BLaER1 (cell line): ENCODE measurements around the gene GALNT10.

Experiments used
- H3K27ac ChIP-seq: shearing (Covaris generic); formaldehyde crosslinking; 2 replicates; pipeline ENCODE4 v1.8.1; 2022
- H3K27me3 ChIP-seq: shearing (Covaris generic); formaldehyde crosslinking; 2 replicates; pipeline ENCODE4 v1.8.1; 2022
- H3K36me3 ChIP-seq: shearing (Covaris generic); formaldehyde crosslinking; 2 replicates; pipeline ENCODE4 v1.8.1; 2022
- H3K4me1 ChIP-seq: shearing (Covaris generic); formaldehyde crosslinking; 2 replicates; pipeline ENCODE4 v1.8.1; 2022
- H3K4me2 ChIP-seq: shearing (Covaris generic); formaldehyde crosslinking; 2 replicates; pipeline ENCODE4 v1.8.1; 2022
- H3K4me3 ChIP-seq: shearing (Covaris generic); formaldehyde crosslinking; 2 replicates; pipeline ENCODE4 v1.8.1; 2022
- H3K9ac ChIP-seq: shearing (Covaris generic); formaldehyde crosslinking; 2 replicates; pipeline ENCODE4 v1.8.1; 2022
- H3K9me3 ChIP-seq: shearing (Covaris generic); formaldehyde crosslinking; 2 replicates; pipeline ENCODE4 v1.8.1; 2022
- H4K20me1 ChIP-seq: shearing (Covaris generic); formaldehyde crosslinking; 2 replicates; pipeline ENCODE4 v1.8.1; 2022
- Cebpa-rat ChIP-seq: shearing (Covaris generic); IDR thresholded peaks from 2 replicates; pipeline ENCODE4 v1.8.1; 2022

GALNT10 gene

GRCh38 chr5:154223320-154223719 lies 32.8 kb downstream of the GALNT10 start:
- Histone ChIP-seq H3K27ac (no peak overlapping the region), H3K9me3 (peaks cover 28% of the 10 kb centered on the region), H3K9ac (no peak overlapping the region), H3K4me1 (peaks cover 15% of the 10 kb centered on the region), H3K4me2 (no peak overlapping the region), H4K20me1 (no peaks in the 10 kb centered on the region), H3K4me3 (no peak overlapping the region), H3K27me3 (no peaks in the 10 kb centered on the region), H3K36me3 (peaks cover 13% of the 10 kb centered on the region; the same call in 1 of the 2 replicates)
- TF ChIP-seq Cebpa-rat, result no peak

DNA sequence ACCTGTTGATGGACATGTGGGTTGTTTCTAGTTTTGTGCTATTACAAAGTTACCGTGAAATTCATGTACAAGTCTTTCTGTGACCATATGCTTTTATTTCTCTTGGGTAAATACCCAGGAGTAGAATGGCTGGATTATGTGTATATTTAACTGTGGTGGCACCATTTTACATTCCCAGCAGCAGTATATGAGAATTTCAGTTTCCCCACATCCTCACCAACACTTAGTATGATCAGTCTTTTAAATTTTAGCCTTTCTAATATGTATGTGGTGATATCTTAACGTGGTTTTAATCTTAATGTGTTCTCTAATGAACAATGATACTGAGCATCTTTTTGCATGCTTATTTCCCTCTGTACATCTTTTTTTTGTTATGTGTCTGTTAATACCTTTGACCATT lies 36.6 kb downstream of the GALNT10 start:
- Histone ChIP-seq H3K36me3 (peaks cover 9% of the 10 kb centered on the region; the same call in 1 of the 2 replicates), H3K4me3 (no peak overlapping the region), H3K27ac (no peak overlapping the region), H4K20me1 (no peaks in the 10 kb centered on the region), H3K27me3 (no peaks in the 10 kb centered on the region), H3K4me1 (no peaks in the 10 kb centered on the region), H3K9ac (no peak overlapping the region), H3K4me2 (no peak overlapping the region), H3K9me3 (peaks cover 31% of the 10 kb centered on the region)
- TF ChIP-seq Cebpa-rat, result no peak

- Histone ChIP-seq H3K4me2 (no peak overlapping the region), H3K27me3 (no peaks in the 10 kb centered on the region)
- TF ChIP-seq Cebpa-rat, result no peak
Observed at GRCh38 chr5:154228696-154229095, 38.2 kb downstream of the GALNT10 start.

DNA sequence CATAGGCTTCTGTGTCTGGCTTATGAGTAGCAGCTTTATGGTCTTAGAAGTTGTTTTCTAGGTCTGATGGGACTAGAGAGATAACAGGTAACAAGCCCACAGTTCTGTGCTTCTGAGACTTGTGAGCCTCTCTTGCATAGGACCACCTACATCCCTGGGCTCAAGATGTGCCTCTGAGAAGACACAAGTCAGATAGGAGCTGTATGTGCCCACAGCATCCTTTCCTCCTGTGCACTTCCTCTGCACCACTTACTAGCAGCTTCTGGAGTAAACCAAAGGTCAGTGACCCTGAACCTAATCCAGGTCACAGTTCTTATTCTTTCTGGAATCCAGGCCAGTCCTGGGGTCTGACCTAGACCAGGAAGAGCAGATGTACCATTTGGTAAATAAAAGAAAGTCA lies 40.0 kb downstream of the GALNT10 start:
- no peak for TF ChIP-seq Cebpa-rat
- Histone ChIP-seq H3K4me3 (no peak overlapping the region), H3K4me2 (no peak overlapping the region), H3K9me3 (peaks cover 22% of the 10 kb centered on the region), H3K36me3 (peaks cover 9% of the 10 kb centered on the region; the same call in 1 of the 2 replicates), H3K27me3 (no peaks in the 10 kb centered on the region), H3K27ac (no peak overlapping the region), H3K9ac (no peak overlapping the region), H4K20me1 (no peaks in the 10 kb centered on the region), H3K4me1 (no peaks in the 10 kb centered on the region)

More at GRCh38 chr5:154228696-154229095, 38.2 kb downstream of the GALNT10 start:
- Histone ChIP-seq H3K9ac (no peak overlapping the region), H3K9me3 (peaks cover 31% of the 10 kb centered on the region), H3K4me3 (no peak overlapping the region), H3K27ac (no peak overlapping the region), H4K20me1 (no peaks in the 10 kb centered on the region), H3K4me1 (no peaks in the 10 kb centered on the region), H3K36me3 (peaks cover 9% of the 10 kb centered on the region; the same call in 1 of the 2 replicates)

- H3K27ac ChIP-seq, result no peak overlapping the region
- no peaks in the 10 kb centered on the region for H3K9me3 ChIP-seq
- no peak overlapping the region for H3K9ac ChIP-seq
- peaks cover 18% of the 10 kb centered on the region for H3K4me1 ChIP-seq
- no peak overlapping the region for H3K4me2 ChIP-seq
- H3K36me3 ChIP-seq, result no peaks in the 10 kb centered on the region
- H3K4me3 ChIP-seq, result no peak overlapping the region
- no peaks in the 10 kb centered on the region for H4K20me1 ChIP-seq
- H3K27me3 ChIP-seq, result no peaks in the 10 kb centered on the region
- TF ChIP-seq Cebpa-rat, result no peak
Observed at GRCh38 chr5:154234551-154234950, 44.0 kb downstream of the GALNT10 start.

DNA sequence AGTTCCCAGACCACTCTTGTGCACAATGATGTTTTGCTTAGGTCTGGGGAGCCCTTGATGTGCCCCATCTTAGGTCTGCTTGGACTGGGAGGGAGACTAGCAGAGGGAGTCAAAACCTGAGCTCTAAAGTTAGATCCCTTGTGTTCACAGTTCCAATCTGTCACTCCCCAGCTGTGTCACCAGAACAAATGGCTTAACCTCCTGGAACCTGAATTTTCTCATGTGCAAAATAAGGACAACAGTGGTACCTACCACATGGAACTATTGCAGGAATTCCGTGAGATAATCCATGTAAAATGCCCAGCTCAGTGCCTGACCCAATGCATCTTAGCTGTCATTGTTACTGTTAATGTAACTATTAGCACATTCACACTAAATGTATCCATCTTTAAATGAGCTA lies 45.5 kb downstream of the GALNT10 start:
- H3K9me3 ChIP-seq, result no peaks in the 10 kb centered on the region
- H3K4me1 ChIP-seq, result peaks cover 20% of the 10 kb centered on the region
- no peak overlapping the region for H3K9ac ChIP-seq
- no peak for TF ChIP-seq Cebpa-rat
- H3K4me2 ChIP-seq, result no peak overlapping the region
- no peak overlapping the region for H3K27ac ChIP-seq
- no peaks in the 10 kb centered on the region for H4K20me1 ChIP-seq
- H3K36me3 ChIP-seq, result no peaks in the 10 kb centered on the region
- no peak overlapping the region for H3K4me3 ChIP-seq
- H3K27me3 ChIP-seq, result no peaks in the 10 kb centered on the region

GRCh38 chr5:154236536-154237375 lies 46.2 kb downstream of the GALNT10 start:
- no peak for TF ChIP-seq Cebpa-rat
- H3K9ac ChIP-seq, result no peak overlapping the region
- H3K27me3 ChIP-seq, result no peaks in the 10 kb centered on the region
- H3K36me3 ChIP-seq, result no peaks in the 10 kb centered on the region
- H3K4me1 ChIP-seq, result peaks cover 20% of the 10 kb centered on the region
- H3K4me3 ChIP-seq, result no peak overlapping the region
- no peaks in the 10 kb centered on the region for H4K20me1 ChIP-seq
- H3K27ac ChIP-seq, result no peak overlapping the region
- H3K4me2 ChIP-seq, result no peak overlapping the region
- no peaks in the 10 kb centered on the region for H3K9me3 ChIP-seq

DNA sequence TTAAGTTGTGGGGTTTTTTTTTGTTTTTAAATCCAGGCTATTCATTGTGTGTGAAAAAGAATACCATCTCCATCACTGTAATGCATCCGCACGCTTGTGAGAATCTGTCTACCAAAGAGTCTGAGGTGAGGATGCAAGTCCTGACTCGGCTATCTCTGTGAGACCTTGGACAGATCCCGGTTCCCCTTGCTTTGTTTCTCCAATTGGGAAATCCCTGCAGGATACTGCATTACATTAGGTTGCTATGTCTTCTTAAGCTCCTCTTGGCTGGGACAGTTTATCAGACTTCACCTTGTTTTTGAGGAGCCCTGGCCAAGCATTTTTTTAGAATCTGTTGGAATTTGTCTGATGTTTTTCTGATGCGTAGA lies 46.8 kb downstream of the GALNT10 start:
- H3K9ac ChIP-seq, result no peak overlapping the region
- no peaks in the 10 kb centered on the region for H4K20me1 ChIP-seq
- H3K27me3 ChIP-seq, result no peaks in the 10 kb centered on the region
- H3K4me1 ChIP-seq, result peaks cover 24% of the 10 kb centered on the region
- no peaks in the 10 kb centered on the region for H3K9me3 ChIP-seq
- H3K4me3 ChIP-seq, result no peak overlapping the region
- no peaks in the 10 kb centered on the region for H3K36me3 ChIP-seq
- H3K27ac ChIP-seq, result no peak overlapping the region
- TF ChIP-seq Cebpa-rat, result no peak
- no peak overlapping the region for H3K4me2 ChIP-seq

GRCh38 chr5:154237946-154238345 lies 47.4 kb downstream of the GALNT10 start:
- no peak for TF ChIP-seq Cebpa-rat
- H3K9ac ChIP-seq, result no peak overlapping the region
- H3K4me2 ChIP-seq, result peak overlapping the region; percentile 83; the same call in 1 of the 2 replicates
- H3K27ac ChIP-seq, result no peak overlapping the region
- no peak overlapping the region for H3K4me3 ChIP-seq
- H3K27me3 ChIP-seq, result no peaks in the 10 kb centered on the region
- H4K20me1 ChIP-seq, result no peaks in the 10 kb centered on the region
- peaks cover 30% of the 10 kb centered on the region for H3K4me1 ChIP-seq
- no peaks in the 10 kb centered on the region for H3K36me3 ChIP-seq
- no peaks in the 10 kb centered on the region for H3K9me3 ChIP-seq

- Histone ChIP-seq H3K4me1 (peaks cover 32% of the 10 kb centered on the region), H3K9me3 (no peaks in the 10 kb centered on the region), H3K27ac (peak overlapping the region; percentile 12; the same call in 1 of the 2 replicates), H3K4me2 (peak overlapping the region; percentile 83), H3K4me3 (no peak overlapping the region; the same call in 1 of the 2 replicates), H3K27me3 (no peaks in the 10 kb centered on the region), H3K9ac (peak overlapping the region; percentile 31), H3K36me3 (no peaks in the 10 kb centered on the region), H4K20me1 (no peaks in the 10 kb centered on the region)
- TF ChIP-seq Cebpa-rat, result no peak
Observed at GRCh38 chr5:154238776-154239481, 48.4 kb downstream of the GALNT10 start.
